PC-3 (cell line): ENCODE measurements around the gene PBX2. TPM values are rescaled to one million over a fixed set of nuclear protein-coding genes. Genes with fewer than 3 reads are reported as not detected.

ENCODE experiments used
- ATAC-seq: fragments of 200-7000 bp; cut with Tn5 transposase; 2 replicates; pipeline ENCODE4 v1.9.1; 2020; ENCODE audit warnings: mild to moderate bottlenecking, moderate library complexity
- BruUV-seq: library from RNA; stranded (reverse); fragments of 400-500 nt; replicated peaks from 2 replicates; lab custom pipeline; 2021; lab: Mats Ljungman, UMichigan
- CTCF ChIA-PET: fragments of 300-600 bp; sonication (Branson Sonifier 250); formaldehyde crosslinking; loops from one replicate; lab custom pipeline; 2022; ENCODE audit warnings: antibody characterized with exemption; lab: Charles Lee
- POLR2A ChIA-PET: fragments of 300-600 bp; sonication (Branson Sonifier 250); formaldehyde crosslinking; loops from one replicate; lab custom pipeline; 2022; ENCODE audit warnings: antibody characterized with exemption; ENCODE audit not compliant: unreplicated experiment; lab: Charles Lee
- DNase-seq: peaks from one replicate; pipeline ENCODE4 v3.0.0-alpha.2; 2015
- H2AFZ ChIP-seq: fragments of 300-600 bp; sonication (generic); 2 replicates; pipeline ENCODE4 v1.6.0; 2016; ENCODE audit warnings: antibody characterized with exemption, low read length
- H3F3A ChIP-seq: fragments of 300-600 bp; sonication (generic); one replicate; pipeline ENCODE4 v1.6.0; 2017; ENCODE audit warnings: antibody characterized with exemption, low read length, control low read depth, mild to moderate bottlenecking; ENCODE audit not compliant: unreplicated experiment
- H3K27ac ChIP-seq: fragments of 300-600 bp; sonication (generic); 2 replicates; pipeline ENCODE4 v1.5.1; 2016; ENCODE audit warnings: mild to moderate bottlenecking, low read length
- H3K27me3 ChIP-seq: fragments of 300-600 bp; sonication (generic); 2 replicates; pipeline ENCODE4 v1.6.1; 2016; ENCODE audit warnings: low read length, mixed read lengths
- H3K36me3 ChIP-seq: fragments of 300-600 bp; sonication (generic); 2 replicates; pipeline ENCODE4 v1.6.1; 2016; ENCODE audit warnings: low read depth, mixed run types, low read length, mixed read lengths
- H3K4me1 ChIP-seq: fragments of 300-600 bp; sonication (generic); 2 replicates; pipeline ENCODE4 v1.5.1; 2016; ENCODE audit warnings: low read length; ENCODE audit not compliant: insufficient read depth
- H3K4me2 ChIP-seq: fragments of 300-600 bp; sonication (generic); 2 replicates; pipeline ENCODE4 v1.6.0; 2016; ENCODE audit warnings: low read length
- H3K4me3 ChIP-seq: fragments of 300-600 bp; sonication (generic); 2 replicates; pipeline ENCODE4 v1.5.1; 2016; ENCODE audit warnings: mild to moderate bottlenecking, low read length, mixed read lengths
- H3K79me2 ChIP-seq: fragments of 300-600 bp; sonication (generic); 2 replicates; pipeline ENCODE4 v1.6.1; 2017; ENCODE audit warnings: low read length, mixed read lengths
- H3K9ac ChIP-seq: fragments of 300-600 bp; sonication (generic); 2 replicates; pipeline ENCODE4 v1.6.0; 2016; ENCODE audit warnings: mild to moderate bottlenecking, low read length
- H3K9me2 ChIP-seq: fragments of 300-600 bp; sonication (generic); replicated peaks from 2 replicates; pipeline ENCODE4 v1.6.1; 2016; ENCODE audit warnings: mixed run types, low read length, mixed read lengths
- H3K9me3 ChIP-seq: fragments of 300-600 bp; sonication (generic); 2 replicates; pipeline ENCODE4 v1.6.1; 2016; ENCODE audit warnings: low read length, mixed read lengths
- H4K20me1 ChIP-seq: fragments of 300-600 bp; sonication (generic); 2 replicates; pipeline ENCODE4 v1.6.1; 2016; ENCODE audit warnings: low read length, mixed read lengths
- EZH2 ChIP-seq: fragments of 300-600 bp; sonication (generic); IDR thresholded peaks from one replicate; pipeline ENCODE4 v1.6.1; 2017; ENCODE audit warnings: antibody characterized with exemption, mild to moderate bottlenecking, low read length; ENCODE audit not compliant: unreplicated experiment
- EZH2phosphoT487 ChIP-seq: fragments of 300-600 bp; sonication (generic); IDR thresholded peaks from 2 replicates; pipeline ENCODE4 v1.6.1; 2018; ENCODE audit warnings: mild to moderate bottlenecking, antibody characterized with exemption, low read length, borderline replicate concordance
- intact Hi-C: fragments of 100-400 bp; cut with micrococcal nuclease; formaldehyde crosslinking; loops from 2 replicates; pipeline ENCODE4 v1.9.0; 2023
- total RNA-seq: library from RNA; depleted of rRNA; stranded (reverse); fragments of >200 nt; gene quantifications from 2 replicates; pipeline ENCODE4 v1.2.3, GENCODE V29; 2014
- TF ChIP-seq, protein P1 (sequence below): fragments of 300-600 bp; sonication (generic); conservative IDR thresholded peaks from 2 replicates; pipeline ENCODE4 v1.5.1; 2017; ENCODE audit warnings: antibody characterized with exemption, low read depth, mild to moderate bottlenecking, low read length

Gene PBX2
- total RNA-seq, 1 experiment from 2014 or later, result 25.3 TPM

DNA sequence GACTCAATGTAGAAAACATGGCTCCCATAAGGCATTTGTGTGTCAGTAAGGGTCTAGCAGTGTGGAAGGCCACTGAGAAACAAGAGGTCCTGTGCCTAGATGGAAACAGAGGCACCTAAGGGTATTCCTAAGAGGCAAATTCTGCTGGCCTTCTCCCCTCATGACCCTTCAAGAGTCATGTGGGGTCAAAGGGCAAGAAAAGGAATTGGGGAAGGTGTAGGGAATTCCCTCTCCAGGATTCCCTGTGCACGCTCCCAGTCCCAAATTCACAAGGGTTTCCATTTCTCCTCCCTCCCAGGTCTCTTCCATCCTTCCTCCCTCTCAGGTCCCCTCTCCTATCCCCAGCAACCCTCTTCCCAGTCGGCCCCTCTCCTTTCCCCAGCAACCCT, 14.7 kb downstream of the PBX2 start:
- POLR2A ChIA-PET, result no interaction called here
- BruUV-seq, result TSS peak; percentile 21
- CTCF ChIA-PET, result no interaction called here

GRCh38 chr6:32174416-32174815, 15.6 kb downstream of the PBX2 start:
- DNase-seq (no peak), ATAC-seq (no peak)
- intact Hi-C loops, result no loop called here
- no peaks in the 10 kb centered on the region for H4K20me1 ChIP-seq
- no peaks in the 10 kb centered on the region for H3K27me3 ChIP-seq
- H3K9me3 ChIP-seq, result no peaks in the 10 kb centered on the region
- ChIA-PET POLR2A (no interaction called here), CTCF (no interaction called here)
- H3K9ac ChIP-seq, result no peak overlapping the region
- no TSS peak for BruUV-seq
- H3K4me2 ChIP-seq, result peak overlapping the region; percentile 93
- 0 out of 2 replicates have a peak overlapping the region, but pooled peaks have one; percentile 94 for H3K4me3 ChIP-seq
- no peak overlapping the region for H3K27ac ChIP-seq
- H3K9me2 ChIP-seq, result no peaks in the 10 kb centered on the region
- TF ChIP-seq EZH2 (no peak), EZH2phosphoT487 (no peak)
- TF ChIP-seq, protein P1, sequence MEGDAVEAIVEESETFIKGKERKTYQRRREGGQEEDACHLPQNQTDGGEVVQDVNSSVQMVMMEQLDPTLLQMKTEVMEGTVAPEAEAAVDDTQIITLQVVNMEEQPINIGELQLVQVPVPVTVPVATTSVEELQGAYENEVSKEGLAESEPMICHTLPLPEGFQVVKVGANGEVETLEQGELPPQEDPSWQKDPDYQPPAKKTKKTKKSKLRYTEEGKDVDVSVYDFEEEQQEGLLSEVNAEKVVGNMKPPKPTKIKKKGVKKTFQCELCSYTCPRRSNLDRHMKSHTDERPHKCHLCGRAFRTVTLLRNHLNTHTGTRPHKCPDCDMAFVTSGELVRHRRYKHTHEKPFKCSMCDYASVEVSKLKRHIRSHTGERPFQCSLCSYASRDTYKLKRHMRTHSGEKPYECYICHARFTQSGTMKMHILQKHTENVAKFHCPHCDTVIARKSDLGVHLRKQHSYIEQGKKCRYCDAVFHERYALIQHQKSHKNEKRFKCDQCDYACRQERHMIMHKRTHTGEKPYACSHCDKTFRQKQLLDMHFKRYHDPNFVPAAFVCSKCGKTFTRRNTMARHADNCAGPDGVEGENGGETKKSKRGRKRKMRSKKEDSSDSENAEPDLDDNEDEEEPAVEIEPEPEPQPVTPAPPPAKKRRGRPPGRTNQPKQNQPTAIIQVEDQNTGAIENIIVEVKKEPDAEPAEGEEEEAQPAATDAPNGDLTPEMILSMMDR, result no peak
- peaks cover 31% of the 10 kb centered on the region for H3K79me2 ChIP-seq
- no peak overlapping the region for H2AFZ ChIP-seq
- H3F3A ChIP-seq, result no peaks in the 10 kb centered on the region
- H3K4me1 ChIP-seq, result peaks cover 31% of the 10 kb centered on the region
- 0 out of 2 replicates have a peak, but pooled peaks cover 3% of the 10 kb centered on the region for H3K36me3 ChIP-seq

More for the DNA sequence above, 14.7 kb downstream of the PBX2 start:
- H2AFZ ChIP-seq, result peak overlapping the region; percentile 95
- no peaks in the 10 kb centered on the region for H3K9me3 ChIP-seq
- DNase-seq (no peak), ATAC-seq (no peak)
- H3K27me3 ChIP-seq, result no peaks in the 10 kb centered on the region
- peaks cover 33% of the 10 kb centered on the region for H3K79me2 ChIP-seq
- H3K4me2 ChIP-seq, result peak overlapping the region; percentile 93
- H3K4me3 ChIP-seq, result peak overlapping the region; percentile 94
- intact Hi-C loops, result loop anchor here (5.0 kb wide), 1 partner anchor 218 kb away; the partner anchor contains the start of genes NELFE and SKIC2
- 0 out of 2 replicates have a peak, but pooled peaks cover under 1% of the 10 kb centered on the region for H3K36me3 ChIP-seq
- H3K27ac ChIP-seq, result no peak overlapping the region
- peaks cover 33% of the 10 kb centered on the region for H3K4me1 ChIP-seq
- TF ChIP-seq EZH2 (no peak), EZH2phosphoT487 (no peak)
- TF ChIP-seq, protein P1, result no peak
- no peaks in the 10 kb centered on the region for H3F3A ChIP-seq
- H3K9ac ChIP-seq, result peak overlapping the region; percentile 90
- no peaks in the 10 kb centered on the region for H3K9me2 ChIP-seq
- no peaks in the 10 kb centered on the region for H4K20me1 ChIP-seq

GRCh38 chr6:32173051-32173727, 16.8 kb downstream of the PBX2 start:
- Histone ChIP-seq H3K9ac (no peak overlapping the region), H3K4me2 (no peak overlapping the region), H4K20me1 (no peaks in the 10 kb centered on the region), H3K27me3 (no peaks in the 10 kb centered on the region), H3K9me3 (no peaks in the 10 kb centered on the region), H3K36me3 (0 out of 2 replicates have a peak, but pooled peaks cover 3% of the 10 kb centered on the region), H3K4me1 (peaks cover 26% of the 10 kb centered on the region), H3K9me2 (no peaks in the 10 kb centered on the region), H2AFZ (no peak overlapping the region), H3K4me3 (no peak overlapping the region), H3K27ac (no peak overlapping the region), H3F3A (no peaks in the 10 kb centered on the region), H3K79me2 (peaks cover 21% of the 10 kb centered on the region)
- intact Hi-C loops, result no loop called here
- no peak for DNase-seq
- CTCF ChIA-PET, result no interaction called here
- no TSS peak for BruUV-seq
- ATAC-seq, result no peak
- POLR2A ChIA-PET, result no interaction called here
- TF ChIP-seq, protein P1, result no peak
